Brain microvascular endothelial cell (primary cell): ENCODE results near the gene ABCC4.

Experiments
- DNase-seq: peaks from one replicate; pipeline ENCODE4 v3.0.0-alpha.2; 2020
- H3K27ac ChIP-seq: fragments of 250-450 bp; sonication (Bioruptor Pico); 2 replicates; pipeline ENCODE4 v1.5.1; 2020; ENCODE audit warnings: mild to moderate bottlenecking, moderate library complexity
- H3K27me3 ChIP-seq: fragments of 250-450 bp; sonication (Bioruptor Pico); replicated peaks from 2 replicates; pipeline ENCODE4 v1.5.1; 2020; ENCODE audit warnings: mild to moderate bottlenecking
- H3K36me3 ChIP-seq: fragments of 250-450 bp; sonication (Bioruptor Pico); replicated peaks from 2 replicates; pipeline ENCODE4 v1.5.1; 2020; ENCODE audit warnings: mild to moderate bottlenecking
- H3K4me3 ChIP-seq: 2 replicates; pipeline ENCODE4 v1.5.1; 2011; ENCODE audit warnings: low read depth, mild to moderate bottlenecking, control low read depth, low read length, moderate library complexity
- CTCF ChIP-seq: IDR thresholded peaks from 2 replicates; pipeline ENCODE4 v1.5.1; 2011; ENCODE audit warnings: low read depth, mild to moderate bottlenecking, moderate library complexity, low read length, control low read depth, inconsistent platforms; ENCODE audit errors: missing control alignments
- in situ Hi-C: cut with HindIII; loops from 2 replicates; pipeline ENCODE4 v1.10.0; 2017; ENCODE audit warnings: low sequenced_read_pairs, low pct_ligation_motif_present

The ABCC4 gene

GRCh38 chr13:95122063-95122462, 179.2 kb downstream of the ABCC4 start:
- in situ Hi-C loops = no loop called here
- TF ChIP-seq CTCF = no peak
- no peak for DNase-seq
- Histone ChIP-seq H3K27me3 (no peaks in the 10 kb centered on the region), H3K4me3 (no peak overlapping the region), H3K36me3 (no peaks in the 10 kb centered on the region), H3K27ac (no peak overlapping the region)

GRCh38 chr13:95121516-95121915, 179.7 kb downstream of the ABCC4 start:
- Histone ChIP-seq H3K27ac (no peak overlapping the region), H3K27me3 (no peaks in the 10 kb centered on the region), H3K4me3 (no peak overlapping the region), H3K36me3 (no peaks in the 10 kb centered on the region)
- TF ChIP-seq CTCF = no peak
- no peak for DNase-seq
- in situ Hi-C loops = no loop called here

GRCh38 chr13:95120650-95121049, 180.6 kb downstream of the ABCC4 start:
- in situ Hi-C loops = no loop called here
- no peaks in the 10 kb centered on the region for H3K36me3 ChIP-seq
- no peak overlapping the region for H3K27ac ChIP-seq
- H3K27me3 ChIP-seq = no peaks in the 10 kb centered on the region
- no peak overlapping the region for H3K4me3 ChIP-seq
- DNase-seq = no peak
- no peak for TF ChIP-seq CTCF

GRCh38 chr13:95118541-95119324, 182.5 kb downstream of the ABCC4 start:
- in situ Hi-C loops = no loop called here
- Histone ChIP-seq H3K4me3 (no peak overlapping the region), H3K36me3 (no peaks in the 10 kb centered on the region), H3K27ac (no peak overlapping the region), H3K27me3 (no peaks in the 10 kb centered on the region)
- DNase-seq = no peak
- no peak for TF ChIP-seq CTCF

GRCh38 chr13:95117092-95117491, 184.2 kb downstream of the ABCC4 start:
- Histone ChIP-seq H3K27me3 (no peaks in the 10 kb centered on the region), H3K36me3 (no peaks in the 10 kb centered on the region), H3K27ac (no peak overlapping the region), H3K4me3 (no peak overlapping the region)
- TF ChIP-seq CTCF = no peak
- no peak for DNase-seq
- in situ Hi-C loops = no loop called here

GRCh38 chr13:95115525-95115924, 185.7 kb downstream of the ABCC4 start:
- Histone ChIP-seq H3K36me3 (no peaks in the 10 kb centered on the region), H3K27me3 (no peaks in the 10 kb centered on the region), H3K4me3 (no peak overlapping the region), H3K27ac (no peak overlapping the region)
- in situ Hi-C loops = no loop called here
- peak; percentile 24 for DNase-seq
- no peak for TF ChIP-seq CTCF
